ENCODE results near the gene IMMP2L. TPM values are rescaled to one million over a fixed set of nuclear protein-coding genes. Genes with fewer than 3 reads are reported as not detected.

The IMMP2L gene
- total and polyA plus RNA-seq, 2 of the 13 experiments (the other 11 are each of a cell fraction or from before 2014, with no cell fraction given) = 7.8 to 16.9 TPM

DNA sequence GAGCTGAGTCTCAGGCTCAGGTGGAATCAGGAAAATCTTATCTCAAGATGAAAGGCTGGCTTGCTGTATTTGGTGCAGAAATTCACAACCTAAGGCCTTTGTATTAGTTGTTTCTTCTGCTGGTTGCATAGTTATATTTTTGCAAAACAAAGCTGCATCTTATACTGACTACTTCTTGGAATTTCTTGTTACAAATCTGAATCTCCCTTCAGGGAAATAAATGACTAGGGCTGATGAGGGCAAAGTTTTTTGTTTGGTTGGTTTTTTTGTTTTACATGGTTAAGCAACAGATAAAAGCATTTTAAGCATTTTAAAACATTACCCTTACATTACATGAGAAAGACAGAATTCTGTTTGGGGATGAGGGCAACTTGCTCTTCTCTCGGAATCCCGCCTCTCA is 485.3 kb downstream of the IMMP2L start (continued):
- TF ChIP-seq, protein P1, sequence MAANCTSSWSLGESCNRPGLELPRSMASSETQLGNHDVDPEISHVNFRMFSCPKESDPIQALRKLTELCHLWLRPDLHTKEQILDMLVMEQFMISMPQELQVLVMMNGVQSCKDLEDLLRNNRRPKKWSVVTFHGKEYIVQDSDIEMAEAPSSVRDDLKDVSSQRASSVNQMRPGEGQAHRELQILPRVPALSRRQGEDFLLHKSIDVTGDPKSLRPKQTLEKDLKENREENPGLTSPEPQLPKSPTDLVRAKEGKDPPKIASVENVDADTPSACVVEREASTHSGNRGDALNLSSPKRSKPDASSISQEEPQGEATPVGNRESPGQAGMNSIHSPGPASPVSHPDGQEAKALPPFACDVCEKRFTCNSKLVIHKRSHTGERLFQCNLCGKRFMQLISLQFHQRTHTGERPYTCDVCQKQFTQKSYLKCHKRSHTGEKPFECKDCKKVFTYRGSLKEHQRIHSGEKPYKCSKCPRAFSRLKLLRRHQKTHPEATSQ (CRISPR knock-in tag; IDR thresholded peaks at IDR 0.05; ENCODE audit: borderline replicate concordance) = no peak
- TF ChIP-seq ZNF142 (CRISPR knock-in tag; IDR thresholded peaks at IDR 0.05) (no peak), TGIF2 (CRISPR knock-in tag; IDR thresholded peaks at IDR 0.05) (no peak)

DNA sequence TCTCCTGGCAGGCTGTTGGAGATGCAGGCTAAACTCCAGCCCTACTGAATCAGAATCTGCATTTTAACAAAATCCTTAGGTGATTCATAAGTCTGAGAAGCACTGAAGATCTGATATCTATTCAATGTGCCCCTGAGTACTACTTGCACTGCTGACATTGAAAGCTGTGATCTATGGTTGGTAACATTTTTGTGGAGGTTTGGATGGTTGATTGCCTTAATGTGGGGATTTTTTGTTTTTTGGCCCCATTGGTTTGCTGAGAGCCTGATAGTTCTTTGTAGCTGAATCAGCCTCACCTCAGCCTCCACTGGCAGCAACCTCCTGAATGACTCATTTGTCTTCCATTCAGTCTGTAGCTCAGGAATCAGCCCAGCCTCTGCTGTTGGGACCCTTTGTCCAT is 486.1 kb downstream of the IMMP2L start:
- no peaks in the 10 kb centered on the region for H3K9me3 ChIP-seq (ENCODE audit: low read length)
- H3K4me2 ChIP-seq (ENCODE audit: low read depth, low read length) = no peak overlapping the region
- TF ChIP-seq GLI4 (CRISPR knock-in tag; IDR thresholded peaks at IDR 0.05; ENCODE audit: borderline replicate concordance) (no peak), ZNF33A (CRISPR knock-in tag; IDR thresholded peaks at IDR 0.05; ENCODE audit: borderline replicate concordance) (no peak), CBX2 (IDR thresholded peaks at IDR 0.05; ENCODE audit: low read depth, low read length) (no peak), CBX2 (CRISPR knock-in tag; IDR thresholded peaks at IDR 0.05; ENCODE audit: low read depth) (no peak), ZNF746 (CRISPR knock-in tag; IDR thresholded peaks at IDR 0.05) (no peak), ZNF30 (CRISPR knock-in tag; IDR thresholded peaks at IDR 0.05) (no peak)
- H3K27ac ChIP-seq (ENCODE audit: extremely low read length, insufficient read depth, low read length) = no peak overlapping the region
- ChIA-PET POLR2A (no interaction called here), CTCF (ENCODE audit: low intra/inter-chr PET ratio, low total read pairs) (no interaction called here)
- DNase-seq (ENCODE audit: low spot score) = no peak
- no peaks in the 10 kb centered on the region for H3K36me3 ChIP-seq (replicated peaks in 1 of 2; ENCODE audit: control insufficient read depth in 1 of 2, insufficient read depth in 2 of 2, low read length in 2 of 2)
- H3K79me2 ChIP-seq (ENCODE audit: insufficient read depth, low read length) = no peaks in the 10 kb centered on the region
- H3K4me3 ChIP-seq (replicated peaks in 1 of 3; ENCODE audit: insufficient read depth in 1 of 3, low read depth in 2 of 3, low read length in 3 of 3) = no peak overlapping the region
- in situ Hi-C loops (cut with HindIII; ENCODE audit: extremely low pct_ligation_motif_present, low pct_unique_long_range_greater_than_20kb) (loop anchor here (25.0 kb wide), 2 partner anchors 661 to 989 kb away; no protein-coding TSS in a partner anchor), intact Hi-C loops (cut with micrococcal nuclease; ENCODE audit: unreplicated experiment) (no loop called here)
- no TSS peak for BruUV-seq (replicated peaks)
- H2AFZ ChIP-seq (ENCODE audit: low read length) = no peak overlapping the region
- peaks cover 31% of the 10 kb centered on the region for H3K4me1 ChIP-seq (ENCODE audit: insufficient read depth, low read length)
- H3K27me3 ChIP-seq (ENCODE audit: control insufficient read depth in 1 of 2, insufficient read depth in 2 of 2, low read length in 2 of 2) = no peaks in the 10 kb centered on the region
- H4K20me1 ChIP-seq (ENCODE audit: insufficient read depth, low read length) = no peaks in the 10 kb centered on the region
- H3K9ac ChIP-seq (ENCODE audit: insufficient read depth, low read depth, low read length) = no peak overlapping the region
- ATAC-seq = no peak
- FAIRE-seq = no peak

Data from HepG2 (cell line).